Neural progenitor cell (in vitro differentiated cells): ENCODE results near the gene AK6. TPM values are rescaled to one million over a fixed set of nuclear protein-coding genes. Genes with fewer than 3 reads are reported as not detected.

Experiments used
- DNase-seq: peaks from one replicate; pipeline ENCODE4 v3.0.0-alpha.2; 2016; ENCODE audit warnings: low spot score
- H2AFZ ChIP-seq: fragments of 200-600 bp; sonication (generic); replicated peaks from 2 replicates; pipeline ENCODE4 v1.6.1; 2016; ENCODE audit warnings: antibody characterized with exemption
- H3F3A ChIP-seq: fragments of 200-600 bp; sonication (generic); 2 replicates; pipeline ENCODE4 v1.6.1; 2016; ENCODE audit warnings: antibody characterized with exemption, low read depth
- H3K27ac ChIP-seq: fragments of 200-600 bp; sonication (generic); 2 replicates; pipeline ENCODE4 v1.5.1; 2016; ENCODE audit warnings: mild to moderate bottlenecking
- H3K27me3 ChIP-seq: fragments of 200-600 bp; sonication (generic); 2 replicates; pipeline ENCODE4 v1.6.1; 2016; ENCODE audit warnings: mild to moderate bottlenecking, moderate library complexity
- H3K36me3 ChIP-seq: fragments of 200-600 bp; sonication (generic); 2 replicates; pipeline ENCODE4 v1.5.1; 2016
- H3K4me1 ChIP-seq: fragments of 200-600 bp; sonication (generic); 2 replicates; pipeline ENCODE4 v1.6.1; 2016; ENCODE audit warnings: mixed run types
- H3K4me2 ChIP-seq: fragments of 200-600 bp; sonication (generic); 2 replicates; pipeline ENCODE4 v1.6.1; 2016
- H3K4me3 ChIP-seq: fragments of 200-600 bp; sonication (generic); 2 replicates; pipeline ENCODE4 v1.5.1; 2016
- H3K79me2 ChIP-seq: fragments of 200-600 bp; sonication (generic); 2 replicates; pipeline ENCODE4 v1.6.1; 2016; ENCODE audit warnings: low read depth
- H3K9ac ChIP-seq: fragments of 200-600 bp; sonication (generic); 2 replicates; pipeline ENCODE4 v1.6.1; 2016
- H3K9me3 ChIP-seq: fragments of 200-600 bp; sonication (generic); 2 replicates; pipeline ENCODE4 v1.5.1; 2016; ENCODE audit warnings: low read depth
- H4K20me1 ChIP-seq: fragments of 200-600 bp; sonication (generic); 2 replicates; pipeline ENCODE4 v1.6.1; 2016; ENCODE audit warnings: low read depth
- H3K27ac Mint-ChIP-seq: 3 replicates; pipeline ENCODE4 v1.8.0; 2021; ENCODE audit warnings: mixed read lengths
- H3K27me3 Mint-ChIP-seq: 2 replicates; pipeline ENCODE4 v1.8.0; 2022; ENCODE audit warnings: low read depth, mild to moderate bottlenecking, inconsistent platforms, moderate library complexity, mixed read lengths; ENCODE audit not compliant: insufficient read depth
- H3K36me3 Mint-ChIP-seq: 3 replicates; pipeline ENCODE4 v1.8.0; 2021; ENCODE audit warnings: mixed read lengths
- H3K4me1 Mint-ChIP-seq: 3 replicates; pipeline ENCODE4 v1.8.0; 2021; ENCODE audit warnings: mixed read lengths
- H3K4me3 Mint-ChIP-seq: 3 replicates; pipeline ENCODE4 v1.8.0; 2021; ENCODE audit warnings: mild to moderate bottlenecking, moderate library complexity, mixed read lengths
- H3K9me3 Mint-ChIP-seq: 3 replicates; pipeline ENCODE4 v1.8.0; 2020; ENCODE audit warnings: mixed read lengths
- EZH2 ChIP-seq: fragments of 200-600 bp; sonication (generic); IDR thresholded peaks from 2 replicates; pipeline ENCODE4 v1.6.1; 2017; ENCODE audit warnings: antibody characterized with exemption, mild to moderate bottlenecking, moderate library complexity
- EZH2phosphoT487 ChIP-seq: fragments of 200-600 bp; sonication (generic); IDR thresholded peaks from 2 replicates; pipeline ENCODE4 v1.6.1; 2017; ENCODE audit warnings: antibody characterized with exemption
- total RNA-seq: library from RNA; depleted of rRNA; stranded (reverse); fragments of >200 nt; gene quantifications from 2 replicates; pipeline ENCODE4 v1.2.3, GENCODE V29; 2015; ENCODE audit warnings: low replicate concordance
- TF ChIP-seq, protein P1 (sequence below): fragments of 200-600 bp; sonication (generic); IDR thresholded peaks from 2 replicates; pipeline ENCODE4 v1.5.1; 2017; ENCODE audit warnings: antibody characterized with exemption, mild to moderate bottlenecking

The AK6 gene
- total RNA-seq, 1 donor from 2014 or later, result 50.4 TPM

GRCh38 chr5:69404659-69405330, 35.5 kb upstream of the AK6 start:
- Histone ChIP-seq H3K4me3 (no peak overlapping the region), H3K4me1 (no peaks in the 10 kb centered on the region), H3K79me2 (no peaks in the 10 kb centered on the region), H3K9me3 (no peaks in the 10 kb centered on the region), H3K36me3 (peaks cover 7% of the 10 kb centered on the region), H3K27me3 (no peaks in the 10 kb centered on the region), H3K4me2 (no peak overlapping the region), H3F3A (no peaks in the 10 kb centered on the region), H2AFZ (no peak overlapping the region), H4K20me1 (no peaks in the 10 kb centered on the region), H3K9ac (no peak overlapping the region), H3K27ac (no peak overlapping the region)
- Mint-ChIP-seq H3K27me3 (no peaks in the 10 kb centered on the region), H3K4me3 (no peak overlapping the region), H3K27ac (no peak overlapping the region), H3K4me1 (no peaks in the 10 kb centered on the region), H3K9me3 (no peaks in the 10 kb centered on the region), H3K36me3 (peaks cover 25% of the 10 kb centered on the region)
- TF ChIP-seq, protein P1, sequence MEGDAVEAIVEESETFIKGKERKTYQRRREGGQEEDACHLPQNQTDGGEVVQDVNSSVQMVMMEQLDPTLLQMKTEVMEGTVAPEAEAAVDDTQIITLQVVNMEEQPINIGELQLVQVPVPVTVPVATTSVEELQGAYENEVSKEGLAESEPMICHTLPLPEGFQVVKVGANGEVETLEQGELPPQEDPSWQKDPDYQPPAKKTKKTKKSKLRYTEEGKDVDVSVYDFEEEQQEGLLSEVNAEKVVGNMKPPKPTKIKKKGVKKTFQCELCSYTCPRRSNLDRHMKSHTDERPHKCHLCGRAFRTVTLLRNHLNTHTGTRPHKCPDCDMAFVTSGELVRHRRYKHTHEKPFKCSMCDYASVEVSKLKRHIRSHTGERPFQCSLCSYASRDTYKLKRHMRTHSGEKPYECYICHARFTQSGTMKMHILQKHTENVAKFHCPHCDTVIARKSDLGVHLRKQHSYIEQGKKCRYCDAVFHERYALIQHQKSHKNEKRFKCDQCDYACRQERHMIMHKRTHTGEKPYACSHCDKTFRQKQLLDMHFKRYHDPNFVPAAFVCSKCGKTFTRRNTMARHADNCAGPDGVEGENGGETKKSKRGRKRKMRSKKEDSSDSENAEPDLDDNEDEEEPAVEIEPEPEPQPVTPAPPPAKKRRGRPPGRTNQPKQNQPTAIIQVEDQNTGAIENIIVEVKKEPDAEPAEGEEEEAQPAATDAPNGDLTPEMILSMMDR, result no peak
- TF ChIP-seq EZH2, result no peak
- no peak for TF ChIP-seq EZH2phosphoT487
- DNase-seq, result no peak

GRCh38 chr5:69378376-69378775, 9.1 kb upstream of the AK6 start:
- Mint-ChIP-seq H3K9me3 (no peaks in the 10 kb centered on the region), H3K4me3 (no peak overlapping the region), H3K27me3 (no peaks in the 10 kb centered on the region), H3K27ac (no peak overlapping the region), H3K36me3 (peaks cover 12% of the 10 kb centered on the region), H3K4me1 (no peaks in the 10 kb centered on the region)
- Histone ChIP-seq H3K36me3 (peaks cover 14% of the 10 kb centered on the region), H3K27ac (no peak overlapping the region), H3K4me1 (no peaks in the 10 kb centered on the region), H3K9ac (no peak overlapping the region), H3K79me2 (peaks cover under 1% of the 10 kb centered on the region), H3K27me3 (no peaks in the 10 kb centered on the region), H3F3A (peaks cover 21% of the 10 kb centered on the region), H3K9me3 (no peaks in the 10 kb centered on the region), H3K4me3 (no peak overlapping the region), H3K4me2 (no peak overlapping the region), H4K20me1 (no peaks in the 10 kb centered on the region), H2AFZ (no peak overlapping the region)
- no peak for TF ChIP-seq EZH2phosphoT487
- TF ChIP-seq, protein P1, result no peak
- no peak for TF ChIP-seq EZH2
- no peak for DNase-seq

- no peak for DNase-seq
- no peak overlapping the region for H3K27ac ChIP-seq
- Mint-ChIP-seq H3K4me3 (no peak overlapping the region), H3K27ac (no peak overlapping the region), H3K36me3 (peaks cover 8% of the 10 kb centered on the region), H3K9me3 (no peaks in the 10 kb centered on the region), H3K27me3 (no peaks in the 10 kb centered on the region), H3K4me1 (peaks cover 13% of the 10 kb centered on the region)
- H3K4me3 ChIP-seq, result no peak overlapping the region
- H4K20me1 ChIP-seq, result no peaks in the 10 kb centered on the region
- H3K4me2 ChIP-seq, result no peak overlapping the region
- H3K79me2 ChIP-seq, result peaks cover 28% of the 10 kb centered on the region
- no peaks in the 10 kb centered on the region for H3K27me3 ChIP-seq
- no peak overlapping the region for H2AFZ ChIP-seq
- no peak overlapping the region for H3K9ac ChIP-seq
- peaks cover 8% of the 10 kb centered on the region for H3K4me1 ChIP-seq
- peaks cover 26% of the 10 kb centered on the region for H3F3A ChIP-seq
- TF ChIP-seq EZH2 (no peak), EZH2phosphoT487 (no peak)
- TF ChIP-seq, protein P1, result no peak
- H3K9me3 ChIP-seq, result no peaks in the 10 kb centered on the region
- H3K36me3 ChIP-seq, result peaks cover 14% of the 10 kb centered on the region
These were observed 5.7 kb upstream of the AK6 start for GRCh38 chr5:69374911-69375446.
